Prostate gland (tissue), 2 donors: ENCODE data around the gene PCDHB9. TPM values are rescaled to one million over a fixed set of nuclear protein-coding genes. Genes with fewer than 3 reads are reported as not detected.
"Not testable (repeated sequence)": the region's sequence is repeated elsewhere in the genome, so short reads cannot be mapped to it uniquely, and the experiment has no call there.

Experiments used
- DNase-seq: peaks from one replicate; pipeline ENCODE4 v3.0.0-alpha.2; 2019; ENCODE audit warnings: low spot score
- H3K27ac ChIP-seq, 2 donors: fragments of 200-600 bp; sonication (generic); 2 replicates each; pipeline ENCODE4 v1.5.1; 2017 to 2019
- H3K27me3 ChIP-seq: fragments of 200-600 bp; sonication (generic); replicated peaks from 2 replicates; pipeline ENCODE4 v1.5.1; 2019; ENCODE audit not compliant: insufficient read depth
- H3K36me3 ChIP-seq, 2 donors: fragments of 200-600 bp; sonication (generic); 1 replicate in 1 of 2; 2 replicates in 1 of 2; pipeline versions ENCODE4 v1.5.1 to v1.8.1; 2017 to 2019
- H3K4me1 ChIP-seq: fragments of 200-600 bp; sonication (generic); replicated peaks from 2 replicates; pipeline ENCODE4 v1.5.1; 2019
- H3K4me3 ChIP-seq, 2 donors: fragments of 200-600 bp; sonication (generic); 2 replicates each; pipeline ENCODE4 v1.5.1; 2017 to 2019
- H3K9me3 ChIP-seq: fragments of 200-600 bp; sonication (generic); 2 replicates; pipeline ENCODE4 v1.5.1; 2017
- POLR2A ChIP-seq: fragments of 450-650 bp; IDR thresholded peaks from one replicate; pipeline ENCODE4 v1.6.1; 2016; ENCODE audit warnings: antibody characterized with exemption, mild to moderate bottlenecking
- POLR2AphosphoS5 ChIP-seq: sonication (generic); formaldehyde crosslinking; IDR thresholded peaks from one replicate; pipeline ENCODE4 v1.6.1; 2017; ENCODE audit warnings: antibody characterized with exemption
- WGBS: methylation state at CpG from one replicate; pipeline ENCODE4 v1.1.5; 2018; 5-methylcytosine and 5-hydroxymethylcytosine counted together
- intact Hi-C: fragments of 100-400 bp; cut with DNase I; formaldehyde crosslinking; loops from one replicate; pipeline ENCODE4 v1.14.2; 2022
- total RNA-seq, 2 donors: library from RNA; depleted of rRNA; stranded (reverse); fragments of >200 nt; gene quantifications; one replicate each; pipeline ENCODE4 v1.1.0, GENCODE V29; 2016
- TF ChIP-seq, protein P1 (sequence below), 4 experiments: fragments of 200-600 bp in 2 of 4; fragments of 450-650 bp in 2 of 4; sonication (generic) in 2 of 4; IDR thresholded peaks; 1 replicate in 3 of 4; 2 replicates in 1 of 4; pipeline ENCODE4 v1.5.1; 2016 to 2019; ENCODE audit warnings: antibody characterized with exemption in 4 of 4, mild to moderate bottlenecking in 2 of 4, moderate library complexity in 2 of 4

The PCDHB9 gene
- total RNA-seq, 2 donors from 2014 or later: 1.0 to 4.2 TPM

DNA sequence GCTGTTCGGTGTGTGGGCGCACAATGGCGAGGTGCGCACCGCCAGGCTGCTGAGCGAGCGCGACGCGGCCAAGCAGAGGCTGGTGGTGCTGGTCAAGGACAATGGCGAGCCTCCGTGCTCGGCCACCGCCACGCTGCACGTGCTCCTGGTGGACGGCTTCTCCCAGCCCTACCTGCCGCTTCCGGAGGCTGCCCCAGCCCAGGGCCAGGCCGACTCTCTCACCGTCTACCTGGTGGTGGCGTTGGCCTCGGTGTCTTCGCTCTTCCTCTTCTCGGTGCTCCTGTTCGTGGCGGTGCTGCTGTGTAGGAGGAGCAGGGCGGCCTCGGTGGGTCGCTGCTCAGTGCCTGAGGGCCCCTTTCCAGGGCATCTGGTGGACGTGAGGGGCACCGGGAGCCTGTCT lies 7.1 kb upstream of the PCDHB9 start:
- H3K9me3 ChIP-seq, intact Hi-C loops, DNase-seq, H3K27ac ChIP-seq, H3K27me3 ChIP-seq, H3K36me3 ChIP-seq, H3K4me1 ChIP-seq, H3K4me3 ChIP-seq: not testable (repeated sequence)
- WGBS: 32% methylated on average over 32 of the region's 32 CpGs

GRCh38 chr5:141180313-141180712 lies 6.6 kb upstream of the PCDHB9 start:
- DNase-seq: no peak
- Histone ChIP-seq H3K27ac (no peak overlapping the region), H3K4me1 (no peaks in the 10 kb centered on the region), H3K9me3 (peaks cover 3% of the 10 kb centered on the region), H3K36me3 (no peaks in the 10 kb centered on the region), H3K4me3 (no peak overlapping the region), H3K27me3 (no peaks in the 10 kb centered on the region)
- WGBS: 12% methylated on average over 1 of the region's 1 CpG
- TF ChIP-seq, protein P1, sequence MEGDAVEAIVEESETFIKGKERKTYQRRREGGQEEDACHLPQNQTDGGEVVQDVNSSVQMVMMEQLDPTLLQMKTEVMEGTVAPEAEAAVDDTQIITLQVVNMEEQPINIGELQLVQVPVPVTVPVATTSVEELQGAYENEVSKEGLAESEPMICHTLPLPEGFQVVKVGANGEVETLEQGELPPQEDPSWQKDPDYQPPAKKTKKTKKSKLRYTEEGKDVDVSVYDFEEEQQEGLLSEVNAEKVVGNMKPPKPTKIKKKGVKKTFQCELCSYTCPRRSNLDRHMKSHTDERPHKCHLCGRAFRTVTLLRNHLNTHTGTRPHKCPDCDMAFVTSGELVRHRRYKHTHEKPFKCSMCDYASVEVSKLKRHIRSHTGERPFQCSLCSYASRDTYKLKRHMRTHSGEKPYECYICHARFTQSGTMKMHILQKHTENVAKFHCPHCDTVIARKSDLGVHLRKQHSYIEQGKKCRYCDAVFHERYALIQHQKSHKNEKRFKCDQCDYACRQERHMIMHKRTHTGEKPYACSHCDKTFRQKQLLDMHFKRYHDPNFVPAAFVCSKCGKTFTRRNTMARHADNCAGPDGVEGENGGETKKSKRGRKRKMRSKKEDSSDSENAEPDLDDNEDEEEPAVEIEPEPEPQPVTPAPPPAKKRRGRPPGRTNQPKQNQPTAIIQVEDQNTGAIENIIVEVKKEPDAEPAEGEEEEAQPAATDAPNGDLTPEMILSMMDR (IDR thresholded peaks at IDR 0.05): no peak
- TF ChIP-seq POLR2A (no peak), POLR2AphosphoS5 (no peak)
- intact Hi-C loops: no loop called here

GRCh38 chr5:141182248-141182647 lies 4.7 kb upstream of the PCDHB9 start, which contains the start of gene PCDHB16:
Gene PCDHB16 (plus strand): TSS chr5:141182387. CDS start chr5:141182560, 173 bp downstream.
- DNase-seq: no peak
- H3K27me3 ChIP-seq: no peaks in the 10 kb centered on the region

DNA sequence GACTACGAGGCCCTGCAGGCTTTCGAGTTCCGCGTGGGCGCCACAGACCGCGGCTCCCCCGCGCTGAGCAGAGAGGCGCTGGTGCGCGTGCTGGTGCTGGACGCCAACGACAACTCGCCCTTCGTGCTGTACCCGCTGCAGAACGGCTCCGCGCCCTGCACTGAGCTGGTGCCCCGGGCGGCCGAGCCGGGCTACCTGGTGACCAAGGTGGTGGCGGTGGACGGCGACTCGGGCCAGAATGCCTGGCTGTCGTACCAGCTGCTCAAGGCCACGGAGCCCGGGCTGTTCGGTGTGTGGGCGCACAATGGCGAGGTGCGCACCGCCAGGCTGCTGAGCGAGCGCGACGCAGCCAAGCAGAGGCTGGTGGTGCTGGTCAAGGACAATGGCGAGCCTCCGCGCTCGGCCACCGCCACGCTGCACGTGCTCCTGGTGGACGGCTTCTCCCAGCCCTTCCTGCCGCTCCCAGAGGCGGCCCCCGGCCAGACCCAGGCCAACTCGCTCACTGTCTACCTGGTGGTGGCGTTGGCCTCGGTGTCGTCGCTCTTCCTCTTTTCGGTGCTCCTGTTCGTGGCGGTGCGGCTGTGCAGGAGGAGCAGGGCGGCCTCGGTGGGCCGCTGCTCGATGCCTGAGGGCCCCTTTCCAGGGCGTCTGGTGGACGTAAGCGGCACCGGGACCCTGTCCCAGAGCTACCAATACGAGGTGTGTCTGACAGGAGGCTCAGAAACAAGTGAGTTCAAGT lies 2.7 kb upstream of the PCDHB9 start:
- DNase-seq, intact Hi-C loops, H3K27ac ChIP-seq, H3K9me3 ChIP-seq, H3K36me3 ChIP-seq, H3K4me1 ChIP-seq, H3K4me3 ChIP-seq, H3K27me3 ChIP-seq: not testable (repeated sequence)
- 26% methylated on average over 38 of the region's 69 CpGs for WGBS

More at GRCh38 chr5:141182248-141182647, 4.7 kb upstream of the PCDHB9 start, which contains the start of gene PCDHB16:
- Histone ChIP-seq H3K27ac (no peak within 1 kb of the TSS), H3K36me3 (no peaks in the 10 kb centered on the region), H3K9me3 (peaks cover 3% of the 10 kb centered on the region), H3K4me3 (no peak within 1 kb of the TSS), H3K4me1 (no peaks in the 10 kb centered on the region)
- intact Hi-C loops: no loop called here
- WGBS: 12% methylated on average over 13 of the region's 13 CpGs
- TF ChIP-seq POLR2A (no peak), POLR2AphosphoS5 (no peak)
- TF ChIP-seq, protein P1 (IDR thresholded peaks at IDR 0.05): no peak

DNA sequence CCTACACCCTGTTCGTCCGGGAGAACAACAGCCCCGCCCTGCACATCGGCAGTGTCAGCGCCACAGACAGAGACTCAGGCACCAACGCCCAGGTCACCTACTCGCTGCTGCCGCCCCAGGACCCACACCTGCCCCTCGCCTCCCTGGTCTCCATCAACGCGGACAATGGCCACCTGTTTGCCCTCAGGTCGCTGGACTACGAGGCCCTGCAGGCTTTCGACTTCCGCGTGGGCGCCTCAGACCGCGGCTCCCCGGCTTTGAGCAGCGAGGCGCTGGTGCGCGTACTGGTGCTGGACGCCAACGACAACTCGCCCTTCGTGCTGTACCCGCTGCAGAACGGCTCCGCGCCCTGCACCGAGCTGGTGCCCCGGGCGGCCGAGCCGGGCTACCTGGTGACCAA lies 1.7 kb downstream of the PCDHB9 start:
- H3K4me1 ChIP-seq, H3K36me3 ChIP-seq, H3K4me3 ChIP-seq, H3K9me3 ChIP-seq, H3K27ac ChIP-seq, intact Hi-C loops, DNase-seq, H3K27me3 ChIP-seq: not testable (repeated sequence)
- 16% methylated on average over 4 of the region's 37 CpGs for WGBS

DNA sequence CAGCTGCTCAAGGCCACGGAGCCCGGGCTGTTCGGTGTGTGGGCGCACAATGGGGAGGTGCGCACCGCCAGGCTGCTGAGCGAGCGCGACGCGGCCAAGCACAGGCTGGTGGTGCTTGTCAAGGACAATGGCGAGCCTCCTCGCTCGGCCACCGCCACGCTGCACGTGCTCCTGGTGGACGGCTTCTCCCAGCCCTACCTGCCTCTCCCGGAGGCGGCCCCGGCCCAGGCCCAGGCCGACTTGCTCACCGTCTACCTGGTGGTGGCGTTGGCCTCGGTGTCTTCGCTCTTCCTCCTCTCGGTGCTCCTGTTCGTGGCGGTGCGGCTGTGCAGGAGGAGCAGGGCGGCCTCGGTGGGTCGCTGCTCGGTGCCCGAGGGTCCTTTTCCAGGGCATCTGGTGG lies 2.2 kb downstream of the PCDHB9 start:
- H3K9me3 ChIP-seq, H3K36me3 ChIP-seq, H3K4me1 ChIP-seq, DNase-seq, intact Hi-C loops, H3K27ac ChIP-seq, H3K27me3 ChIP-seq, H3K4me3 ChIP-seq: not testable (repeated sequence)
- WGBS: 30% methylated on average over 24 of the region's 35 CpGs

DNA sequence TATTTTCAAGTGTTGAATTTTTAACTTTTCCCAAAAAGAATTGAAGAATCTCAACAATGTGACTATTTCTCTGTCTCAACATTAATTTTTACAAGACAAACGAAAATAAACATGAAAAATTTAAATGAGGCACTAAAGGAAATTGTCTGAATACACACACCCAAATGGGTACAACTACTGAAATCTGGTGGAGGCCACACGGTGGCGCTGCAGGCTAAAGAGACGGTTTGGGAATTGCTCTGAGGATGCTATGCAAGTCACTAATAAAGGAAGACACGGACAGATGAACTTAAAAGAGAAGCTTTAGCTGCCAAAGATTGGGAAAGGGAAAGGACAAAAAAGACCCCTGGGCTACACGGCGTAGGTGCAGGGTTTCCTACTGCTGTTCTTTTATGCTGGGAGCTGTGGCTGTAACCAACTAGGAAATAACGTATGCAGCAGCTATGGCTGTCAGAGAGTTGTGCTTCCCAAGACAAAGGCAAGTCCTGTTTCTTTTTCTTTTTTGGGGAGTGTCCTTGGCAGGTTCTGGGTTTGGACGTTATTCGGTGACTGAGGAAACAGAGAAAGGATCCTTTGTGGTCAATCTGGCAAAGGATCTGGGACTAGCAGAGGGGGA lies 5.3 kb downstream of the PCDHB9 start, which contains the start of gene PCDHB10:
Gene PCDHB10, plus strand, starts transcription at position 244 of the 616 bp plus-strand sequence. Its CDS starts 200 bp downstream, at position 444.
- intact Hi-C loops: loop anchor here (10.0 kb wide), 1 partner anchor 373 kb away; no protein-coding TSS in a partner anchor
- Histone ChIP-seq H3K27ac (no peak within 1 kb of the TSS), H3K27me3 (no peaks in the 10 kb centered on the region), H3K4me3 (no peak within 1 kb of the TSS), H3K36me3 (no peaks in the 10 kb centered on the region), H3K4me1 (no peaks in the 10 kb centered on the region), H3K9me3 (no peaks in the 10 kb centered on the region)
- no peak for DNase-seq
- TF ChIP-seq, protein P1 (IDR thresholded peaks at IDR 0.05): peak in 1 of 4 experiments; percentile 10
- no peak for TF ChIP-seq POLR2A
- 6% methylated on average over 10 of the region's 10 CpGs for WGBS

DNA sequence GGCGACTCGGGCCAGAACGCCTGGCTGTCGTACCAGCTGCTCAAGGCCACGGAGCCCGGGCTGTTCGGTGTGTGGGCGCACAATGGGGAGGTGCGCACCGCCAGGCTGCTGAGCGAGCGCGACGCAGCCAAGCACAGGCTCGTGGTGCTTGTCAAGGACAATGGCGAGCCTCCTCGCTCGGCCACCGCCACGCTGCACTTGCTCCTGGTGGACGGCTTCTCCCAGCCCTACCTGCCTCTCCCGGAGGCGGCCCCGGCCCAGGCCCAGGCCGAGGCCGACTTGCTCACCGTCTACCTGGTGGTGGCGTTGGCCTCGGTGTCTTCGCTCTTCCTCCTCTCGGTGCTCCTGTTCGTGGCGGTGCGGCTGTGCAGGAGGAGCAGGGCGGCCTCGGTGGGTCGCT lies 7.4 kb downstream of the PCDHB9 start:
- not testable (repeated sequence) for H3K4me1 ChIP-seq, H3K4me3 ChIP-seq, DNase-seq, H3K27me3 ChIP-seq, H3K9me3 ChIP-seq, H3K36me3 ChIP-seq, H3K27ac ChIP-seq
- 24% methylated on average over 13 of the region's 37 CpGs for WGBS
- intact Hi-C loops: loop anchor here (10.0 kb wide), 1 partner anchor 370 kb away; no protein-coding TSS in a partner anchor
